Adrenal gland (tissue), 5 donors: ENCODE measurements around the gene GABRR3.

Source experiments
- POLR2A ChIP-seq, 2 donors: fragments of 450-650 bp; IDR thresholded peaks; one replicate each; pipeline ENCODE4 v1.6.1; 2017; ENCODE audit warnings: antibody characterized with exemption in 2 of 2, mild to moderate bottlenecking in 2 of 2, moderate library complexity in 1 of 2
- TF ChIP-seq, protein P1 (sequence below), 6 experiments: fragments of 450-650 bp in 4 of 6; fragments of 200-600 bp in 2 of 6; sonication (generic) in 1 of 6; IDR thresholded peaks; 1 replicate in 5 of 6; 2 replicates in 1 of 6; pipeline versions ENCODE4 v1.5.1 to v1.8.0; 2016 to 2021; ENCODE audit warnings: antibody characterized with exemption in 6 of 6, mild to moderate bottlenecking in 2 of 6, moderate library complexity in 1 of 6
- donor health status: DM: no; HTN: no; CAD: no.

DNA sequence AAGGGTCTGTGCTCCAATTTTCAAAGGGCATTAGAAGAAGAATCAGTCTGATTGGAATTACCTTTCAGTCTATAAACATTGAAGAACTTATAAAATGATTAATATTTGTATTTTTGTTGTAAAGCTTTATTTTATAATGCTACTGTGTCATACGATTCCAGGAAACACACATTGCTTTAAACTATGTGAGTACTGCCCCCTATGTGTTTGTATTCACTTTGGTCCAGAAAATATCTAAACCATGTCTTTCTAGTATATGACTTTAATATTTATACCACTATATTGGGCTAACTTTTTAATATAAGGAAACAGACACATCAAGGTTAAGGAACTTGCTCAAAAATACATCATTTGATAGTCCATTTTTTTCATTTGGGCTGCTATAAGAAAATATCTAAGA, 59.6 kb downstream of the GABRR3 start:
- TF ChIP-seq, protein P1, sequence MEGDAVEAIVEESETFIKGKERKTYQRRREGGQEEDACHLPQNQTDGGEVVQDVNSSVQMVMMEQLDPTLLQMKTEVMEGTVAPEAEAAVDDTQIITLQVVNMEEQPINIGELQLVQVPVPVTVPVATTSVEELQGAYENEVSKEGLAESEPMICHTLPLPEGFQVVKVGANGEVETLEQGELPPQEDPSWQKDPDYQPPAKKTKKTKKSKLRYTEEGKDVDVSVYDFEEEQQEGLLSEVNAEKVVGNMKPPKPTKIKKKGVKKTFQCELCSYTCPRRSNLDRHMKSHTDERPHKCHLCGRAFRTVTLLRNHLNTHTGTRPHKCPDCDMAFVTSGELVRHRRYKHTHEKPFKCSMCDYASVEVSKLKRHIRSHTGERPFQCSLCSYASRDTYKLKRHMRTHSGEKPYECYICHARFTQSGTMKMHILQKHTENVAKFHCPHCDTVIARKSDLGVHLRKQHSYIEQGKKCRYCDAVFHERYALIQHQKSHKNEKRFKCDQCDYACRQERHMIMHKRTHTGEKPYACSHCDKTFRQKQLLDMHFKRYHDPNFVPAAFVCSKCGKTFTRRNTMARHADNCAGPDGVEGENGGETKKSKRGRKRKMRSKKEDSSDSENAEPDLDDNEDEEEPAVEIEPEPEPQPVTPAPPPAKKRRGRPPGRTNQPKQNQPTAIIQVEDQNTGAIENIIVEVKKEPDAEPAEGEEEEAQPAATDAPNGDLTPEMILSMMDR (IDR thresholded peaks at IDR 0.05), result peak in 1 of 6 experiments; percentile 20
- TF ChIP-seq POLR2A (IDR thresholded peaks at IDR 0.05), result no peak
